ENCODE results near the gene C14orf93. TPM values are rescaled to one million over a fixed set of nuclear protein-coding genes. Genes with fewer than 3 reads are reported as not detected.
A peak's percentile ranks its signal among the peaks of the same experiment; 100 is the strongest.

Gene C14orf93
- total RNA-seq, 1 donor from 2014 or later = 12.1 TPM

DNA sequence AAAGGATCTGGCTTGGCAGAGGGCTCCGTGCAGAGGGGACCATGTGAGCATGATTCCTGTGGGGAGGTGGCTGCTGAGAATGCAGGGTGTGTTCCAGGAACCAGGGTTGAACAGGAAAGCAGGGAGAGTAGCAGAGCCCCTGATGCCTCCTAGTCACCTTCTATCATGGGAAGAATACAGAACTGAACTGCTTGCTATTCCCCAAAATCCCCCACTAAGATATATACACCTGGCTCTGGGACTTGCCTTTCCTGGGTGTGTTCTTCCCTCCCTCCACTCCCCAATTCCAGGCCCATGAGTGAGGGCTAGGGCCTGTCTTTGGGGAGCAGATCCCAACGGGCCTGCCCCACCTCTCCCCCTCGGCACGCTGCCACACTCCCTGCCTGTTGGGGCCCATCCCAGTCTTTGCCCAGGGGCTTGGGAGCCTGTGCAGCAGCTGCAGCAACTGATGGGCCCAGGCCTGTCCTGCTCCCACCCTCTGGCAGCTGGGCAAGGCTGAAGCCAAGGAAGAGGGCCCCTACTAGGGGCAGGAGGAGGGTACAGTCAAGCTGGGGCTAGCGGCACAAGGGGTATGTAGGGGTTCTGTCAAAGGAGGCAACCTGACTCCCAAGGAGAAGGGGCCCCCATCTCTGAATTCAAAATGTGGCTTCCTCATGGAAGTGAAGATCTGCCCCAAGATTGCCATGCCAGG lies 30.8 kb downstream of the C14orf93 start:
- TF ChIP-seq, protein P1, sequence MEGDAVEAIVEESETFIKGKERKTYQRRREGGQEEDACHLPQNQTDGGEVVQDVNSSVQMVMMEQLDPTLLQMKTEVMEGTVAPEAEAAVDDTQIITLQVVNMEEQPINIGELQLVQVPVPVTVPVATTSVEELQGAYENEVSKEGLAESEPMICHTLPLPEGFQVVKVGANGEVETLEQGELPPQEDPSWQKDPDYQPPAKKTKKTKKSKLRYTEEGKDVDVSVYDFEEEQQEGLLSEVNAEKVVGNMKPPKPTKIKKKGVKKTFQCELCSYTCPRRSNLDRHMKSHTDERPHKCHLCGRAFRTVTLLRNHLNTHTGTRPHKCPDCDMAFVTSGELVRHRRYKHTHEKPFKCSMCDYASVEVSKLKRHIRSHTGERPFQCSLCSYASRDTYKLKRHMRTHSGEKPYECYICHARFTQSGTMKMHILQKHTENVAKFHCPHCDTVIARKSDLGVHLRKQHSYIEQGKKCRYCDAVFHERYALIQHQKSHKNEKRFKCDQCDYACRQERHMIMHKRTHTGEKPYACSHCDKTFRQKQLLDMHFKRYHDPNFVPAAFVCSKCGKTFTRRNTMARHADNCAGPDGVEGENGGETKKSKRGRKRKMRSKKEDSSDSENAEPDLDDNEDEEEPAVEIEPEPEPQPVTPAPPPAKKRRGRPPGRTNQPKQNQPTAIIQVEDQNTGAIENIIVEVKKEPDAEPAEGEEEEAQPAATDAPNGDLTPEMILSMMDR (IDR thresholded peaks at IDR 0.05; ENCODE audit: partially characterized antibody, unreplicated experiment) = no peak
- no peak for DNase-seq
- Mint-ChIP-seq H3K27me3 (ENCODE audit: unreplicated experiment) (peaks cover 12% of the 10 kb centered on the region), H3K4me1 (ENCODE audit: low read depth, unreplicated experiment) (peaks cover 18% of the 10 kb centered on the region), H3K36me3 (ENCODE audit: unreplicated experiment) (no peaks in the 10 kb centered on the region), H3K27ac (ENCODE audit: unreplicated experiment) (no peak overlapping the region), H3K4me3 (ENCODE audit: unreplicated experiment) (no peak overlapping the region), H3K9me3 (ENCODE audit: unreplicated experiment) (peaks cover 2% of the 10 kb centered on the region)

DNA sequence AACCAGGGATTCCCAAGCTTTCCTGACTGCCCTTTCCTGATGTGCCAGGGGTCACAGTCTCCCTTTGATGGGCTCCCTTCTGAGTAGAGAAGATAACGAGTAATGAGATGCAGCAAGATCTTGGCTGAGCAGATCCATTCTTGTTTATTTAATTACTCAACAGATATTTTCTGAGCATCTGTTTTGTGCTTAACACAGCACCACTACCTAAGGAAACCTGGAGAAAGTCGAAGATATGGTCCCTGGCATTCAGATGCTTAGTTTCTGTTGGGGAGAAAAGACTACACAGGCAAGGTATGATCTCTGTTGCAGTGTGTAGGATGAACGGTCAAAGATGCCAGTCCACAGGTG lies 31.5 kb downstream of the C14orf93 start:
- TF ChIP-seq, protein P1 (IDR thresholded peaks at IDR 0.05; ENCODE audit: partially characterized antibody, unreplicated experiment) = no peak
- Mint-ChIP-seq H3K27me3 (ENCODE audit: unreplicated experiment) (peaks cover 14% of the 10 kb centered on the region), H3K27ac (ENCODE audit: unreplicated experiment) (no peak overlapping the region), H3K4me3 (ENCODE audit: unreplicated experiment) (no peak overlapping the region), H3K9me3 (ENCODE audit: unreplicated experiment) (peaks cover 4% of the 10 kb centered on the region), H3K4me1 (ENCODE audit: low read depth, unreplicated experiment) (peaks cover 18% of the 10 kb centered on the region), H3K36me3 (ENCODE audit: unreplicated experiment) (no peaks in the 10 kb centered on the region)
- DNase-seq = no peak

DNA sequence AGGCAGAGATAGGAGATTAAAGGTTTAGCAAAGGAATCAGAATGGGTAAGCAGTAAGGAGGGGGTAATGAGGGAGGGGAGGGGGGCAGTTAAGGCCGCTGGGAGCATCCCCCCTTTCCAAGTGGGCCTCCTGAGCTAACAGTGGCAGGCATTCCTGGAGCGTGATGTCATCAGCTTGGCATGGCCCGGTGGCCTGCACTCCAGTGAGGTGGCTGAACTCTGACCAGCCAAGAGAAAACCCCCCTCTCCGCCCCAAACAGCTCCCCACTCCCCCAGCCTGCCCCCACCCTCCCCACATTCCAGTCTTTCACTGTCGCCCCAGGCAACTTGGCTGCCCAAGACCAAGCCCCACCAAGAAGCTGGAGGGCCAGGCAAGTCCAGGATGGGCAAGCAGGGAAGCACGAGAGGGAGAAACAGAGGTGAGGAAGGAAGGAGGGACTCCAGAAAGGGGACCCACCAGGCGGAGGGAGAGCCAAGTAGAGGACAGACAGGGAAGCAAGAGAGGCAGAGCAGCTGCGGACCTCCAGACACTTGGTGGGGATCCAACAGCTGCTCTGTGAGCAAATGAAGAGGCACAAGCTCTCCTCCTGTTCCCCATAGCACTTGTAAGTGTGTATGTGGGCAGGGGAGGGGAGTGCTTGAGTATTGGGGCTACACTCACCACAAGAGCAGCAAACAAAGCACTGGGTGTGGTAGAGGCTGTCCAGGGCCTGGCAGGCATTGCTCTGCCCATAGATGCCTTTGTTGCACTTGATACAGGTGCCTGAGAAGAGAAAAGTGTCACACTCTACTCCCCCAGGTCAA lies 32.1 kb downstream of the C14orf93 start:
- Mint-ChIP-seq H3K27me3 (ENCODE audit: unreplicated experiment) (peaks cover 14% of the 10 kb centered on the region), H3K4me1 (ENCODE audit: low read depth, unreplicated experiment) (peaks cover 18% of the 10 kb centered on the region), H3K27ac (ENCODE audit: unreplicated experiment) (no peak overlapping the region), H3K4me3 (ENCODE audit: unreplicated experiment) (no peak overlapping the region), H3K36me3 (ENCODE audit: unreplicated experiment) (no peaks in the 10 kb centered on the region), H3K9me3 (ENCODE audit: unreplicated experiment) (peaks cover 4% of the 10 kb centered on the region)
- peak; percentile 33 for DNase-seq
- TF ChIP-seq, protein P1 (IDR thresholded peaks at IDR 0.05; ENCODE audit: partially characterized antibody, unreplicated experiment) = no peak

DNA sequence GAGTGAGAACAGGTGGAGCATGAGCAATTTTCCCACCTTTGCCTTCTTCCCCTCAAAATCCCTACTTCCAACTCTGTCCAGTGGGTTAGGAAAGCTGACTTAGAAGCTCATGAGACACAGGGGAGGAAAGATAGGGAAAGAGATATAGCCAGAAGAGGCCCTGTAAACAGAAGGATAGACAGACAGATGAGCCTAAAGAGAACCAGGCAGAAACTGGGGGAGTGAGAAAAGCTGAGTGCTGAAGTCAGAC lies 32.6 kb downstream of the C14orf93 start:
- H3K9me3 Mint-ChIP-seq (ENCODE audit: unreplicated experiment) = peaks cover 4% of the 10 kb centered on the region

More for the DNA sequence above, 32.6 kb downstream of the C14orf93 start:
- Mint-ChIP-seq H3K4me1 (ENCODE audit: low read depth, unreplicated experiment) (peaks cover 18% of the 10 kb centered on the region), H3K4me3 (ENCODE audit: unreplicated experiment) (no peak overlapping the region), H3K27me3 (ENCODE audit: unreplicated experiment) (peaks cover 14% of the 10 kb centered on the region), H3K27ac (ENCODE audit: unreplicated experiment) (no peak overlapping the region), H3K36me3 (ENCODE audit: unreplicated experiment) (no peaks in the 10 kb centered on the region)
- TF ChIP-seq, protein P1 (IDR thresholded peaks at IDR 0.05; ENCODE audit: partially characterized antibody, unreplicated experiment) = no peak
- no peak for DNase-seq
